AG08395 (cell line): Measurements from ENCODE around the gene RNF166.
A peak's percentile ranks its signal among the peaks of the same experiment; 100 is the strongest.

ENCODE experiments used
- DNase-seq: peaks from one replicate; pipeline ENCODE4 v3.0.0; 2012; ENCODE audit warnings: mixed read lengths, low spot score

The RNF166 gene

DNA sequence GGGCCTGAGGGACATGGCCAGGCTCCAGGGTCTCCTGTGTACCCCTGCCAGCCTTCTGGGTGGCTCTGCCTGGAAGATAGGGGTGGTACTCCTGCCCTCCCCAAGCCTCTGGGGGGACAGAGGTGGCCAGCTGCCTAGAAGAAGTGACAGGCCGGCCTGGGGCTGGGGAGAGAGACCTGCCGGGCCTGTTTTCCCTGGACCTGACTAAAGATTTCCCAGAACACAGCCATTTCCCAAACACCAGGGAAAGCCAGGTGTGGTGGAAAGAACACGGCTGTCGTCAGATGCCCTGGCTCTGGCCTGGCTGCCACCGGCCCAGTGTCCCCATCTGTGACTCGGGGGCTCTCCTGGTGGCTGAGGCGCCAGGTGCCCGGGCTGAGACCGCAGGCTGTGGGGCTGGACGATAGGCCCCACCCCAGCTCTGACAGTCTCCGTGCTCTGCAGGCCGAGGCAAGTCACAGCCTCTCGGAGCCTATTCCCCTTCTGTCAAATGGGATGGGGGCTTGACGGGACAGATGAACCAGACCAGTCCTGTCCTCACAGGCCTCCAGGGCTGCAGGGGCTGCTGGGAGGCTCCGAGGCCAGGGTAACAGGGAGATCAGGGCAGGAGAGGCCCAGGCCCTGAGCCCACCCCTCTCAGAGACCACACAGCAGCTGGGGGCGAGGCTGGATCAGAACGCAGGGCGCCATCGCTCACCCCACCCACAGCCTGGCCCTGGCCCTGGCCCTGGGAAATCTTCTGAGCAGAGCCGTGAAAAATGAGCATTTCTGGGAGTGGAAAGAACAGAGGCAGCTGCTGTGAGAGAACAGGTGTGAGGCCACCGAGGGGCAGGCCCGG lies 33.1 kb upstream of the RNF166 start:
- DNase-seq: no peak

DNA sequence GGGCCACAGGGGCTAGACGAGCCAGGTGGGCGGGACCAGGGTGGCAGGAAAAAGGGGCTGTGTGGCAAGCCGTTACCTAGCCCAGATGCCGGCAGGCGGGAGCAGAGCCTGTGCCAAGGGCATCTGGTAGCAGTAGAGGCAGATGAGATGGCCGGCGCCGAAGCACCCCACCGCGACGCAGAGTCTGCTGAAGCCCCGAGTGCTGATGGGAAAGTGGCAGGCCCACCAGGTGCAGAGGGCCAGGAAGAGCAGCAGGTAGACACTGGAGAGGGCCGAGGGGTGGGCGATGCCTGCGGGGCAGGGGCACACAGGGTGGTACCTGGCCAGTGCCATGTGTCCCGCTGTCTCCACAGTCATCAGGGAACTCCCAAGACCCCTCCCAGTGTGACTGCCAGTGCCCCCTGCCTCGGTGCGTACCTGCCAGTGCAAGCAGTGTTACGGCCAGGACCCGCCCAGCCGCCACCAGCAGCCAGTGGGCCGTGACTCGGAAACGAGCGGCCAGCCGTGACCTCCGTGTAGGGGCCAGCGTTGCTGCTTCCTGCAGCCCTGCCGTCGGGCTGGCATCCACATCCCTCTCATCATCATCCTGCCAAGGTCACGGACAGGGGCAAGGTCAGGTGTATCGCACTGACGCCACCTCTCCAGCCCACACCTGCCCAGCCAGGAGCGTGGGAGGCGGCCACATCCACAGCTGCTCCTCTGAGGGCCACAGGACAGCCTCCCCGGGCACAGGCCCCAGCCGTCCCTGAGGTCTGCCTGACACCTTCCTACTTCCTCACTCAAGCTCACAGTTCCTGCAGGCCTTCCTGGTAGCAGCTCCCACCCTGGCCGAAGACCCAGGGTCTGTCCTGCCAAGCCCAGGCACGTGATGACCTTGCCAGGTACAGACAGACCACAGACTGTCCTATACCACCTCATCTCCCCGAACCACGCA lies 32.2 kb upstream of the RNF166 start:
- DNase-seq: no peak

GRCh38 chr16:88737298-88738150 lies 31.3 kb upstream of the RNF166 start:
- DNase-seq: peak; percentile 75

DNA sequence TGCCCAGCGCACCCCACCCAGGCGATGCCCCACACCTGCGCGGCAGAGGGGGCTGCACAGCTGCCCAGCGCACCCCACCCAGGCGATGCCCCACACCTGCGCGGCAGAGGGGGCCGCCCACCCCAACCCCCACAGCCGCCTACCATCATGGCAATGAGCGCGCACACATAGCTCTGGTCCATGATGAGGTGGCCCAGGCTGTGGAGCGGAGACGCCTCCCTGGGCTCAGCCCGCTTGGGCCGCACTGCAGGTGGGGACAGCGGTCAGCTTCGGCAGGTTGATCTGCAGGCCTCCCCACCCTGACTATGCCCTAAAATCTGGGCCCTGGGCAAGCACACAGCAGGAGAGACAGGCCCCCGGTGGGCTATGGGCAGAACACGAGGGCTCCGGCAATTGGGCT lies 30.3 kb upstream of the RNF166 start:
- DNase-seq: no peak

- DNase-seq: no peak
Measured at GRCh38 chr16:88736088-88736487, 29.9 kb upstream of the RNF166 start.

DNA sequence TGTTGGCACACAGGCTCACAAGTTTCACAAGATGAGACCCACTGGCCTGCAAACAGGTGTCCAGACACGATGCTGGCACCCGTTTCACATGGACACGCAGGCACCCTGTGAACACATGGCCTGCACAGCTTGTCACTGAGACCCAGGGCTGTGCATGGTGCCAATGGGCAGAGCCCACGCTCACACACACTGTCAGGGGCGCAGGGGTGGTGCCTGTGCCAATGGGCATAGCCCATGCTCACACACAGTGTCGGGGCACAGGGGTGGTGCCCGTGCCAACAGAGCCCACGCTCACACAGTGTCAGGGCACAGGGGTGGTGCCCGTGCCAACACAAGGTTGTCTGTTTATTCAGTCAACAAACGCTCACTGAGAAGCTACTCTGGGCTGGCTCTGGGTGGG lies 29.4 kb upstream of the RNF166 start:
- no peak for DNase-seq

- DNase-seq: no peak
Measured at GRCh38 chr16:88735121-88735520, 28.9 kb upstream of the RNF166 start.

DNA sequence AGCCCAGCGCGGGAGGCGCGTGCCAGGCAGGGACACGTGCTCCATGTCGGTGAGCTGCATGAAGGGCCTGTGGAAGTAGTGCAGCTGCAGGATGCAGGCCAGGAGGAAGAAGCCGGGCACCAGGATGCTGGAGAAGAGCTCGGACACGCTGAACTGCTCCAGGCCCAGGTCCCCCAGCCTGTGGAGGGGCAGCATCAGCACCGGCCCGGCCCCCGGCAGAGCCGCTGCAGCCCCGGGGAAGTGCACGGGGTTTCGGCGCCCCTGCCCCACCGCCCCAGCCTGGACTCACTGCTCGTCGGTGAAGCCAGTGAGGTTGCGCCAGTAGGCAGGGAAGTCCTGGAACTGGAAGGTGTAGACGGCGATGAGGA lies 28.1 kb upstream of the RNF166 start:
- no peak for DNase-seq

DNA sequence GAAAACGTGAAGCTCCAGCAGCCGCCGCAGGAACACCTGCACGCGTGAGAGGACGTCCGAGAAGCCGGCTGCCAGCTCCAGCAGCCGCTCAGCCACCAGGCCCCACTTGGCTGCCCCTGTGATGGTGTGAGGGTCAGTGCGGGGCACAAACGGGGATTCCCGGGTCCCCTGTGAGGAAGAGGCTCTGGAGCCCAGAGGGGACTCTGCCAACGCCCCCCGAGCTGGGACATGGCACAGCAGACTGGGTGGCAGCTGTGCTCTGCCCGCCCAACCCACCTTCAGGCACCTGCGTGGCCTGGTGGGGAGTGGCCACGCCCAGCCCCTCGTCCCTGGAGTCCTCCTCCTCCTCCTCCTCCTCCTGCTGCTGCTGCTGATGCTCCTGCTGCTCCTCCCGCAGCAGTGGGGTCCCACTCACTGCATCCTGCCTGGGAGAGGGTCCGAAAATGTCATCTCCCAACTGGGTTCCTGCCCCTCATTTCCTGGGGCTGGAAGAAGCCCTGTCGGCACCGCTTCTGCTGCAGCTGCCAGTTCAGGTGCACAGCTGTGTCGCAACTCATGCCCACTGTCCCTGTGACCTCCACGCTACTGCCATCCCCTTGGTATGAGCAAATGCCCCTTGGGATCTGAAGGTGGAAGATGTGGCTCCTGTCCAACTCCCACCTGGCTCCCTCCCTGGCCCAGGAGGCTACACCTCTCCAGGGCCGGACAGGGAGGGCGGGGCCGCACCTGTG lies 27.6 kb upstream of the RNF166 start:
- no peak for DNase-seq

GRCh38 chr16:88732961-88733294 lies 26.7 kb upstream of the RNF166 start:
- DNase-seq: no peak

- no peak for DNase-seq
Measured at GRCh38 chr16:88732172-88732960, 26.2 kb upstream of the RNF166 start.

DNA sequence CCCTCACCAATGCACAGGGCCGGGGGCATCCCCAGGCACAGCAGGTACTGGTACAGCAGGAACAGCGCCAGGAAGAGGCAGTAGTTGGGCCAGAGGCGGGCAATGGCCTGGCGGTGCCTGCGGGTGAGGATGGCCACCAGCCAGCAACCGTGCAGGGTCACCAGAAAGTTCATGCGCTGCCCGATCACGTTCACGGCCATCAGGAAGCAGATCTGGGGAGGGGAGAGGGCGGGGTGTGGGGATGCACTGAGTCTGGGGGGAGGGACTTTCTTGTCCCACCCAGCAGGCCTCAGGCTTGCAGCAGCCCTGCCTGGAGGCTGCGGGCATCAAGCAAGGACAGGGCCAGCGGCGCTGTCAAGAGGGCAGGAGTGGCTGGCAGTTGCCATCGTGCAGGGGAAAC lies 25.5 kb upstream of the RNF166 start:
- DNase-seq: peak; percentile 29

DNA sequence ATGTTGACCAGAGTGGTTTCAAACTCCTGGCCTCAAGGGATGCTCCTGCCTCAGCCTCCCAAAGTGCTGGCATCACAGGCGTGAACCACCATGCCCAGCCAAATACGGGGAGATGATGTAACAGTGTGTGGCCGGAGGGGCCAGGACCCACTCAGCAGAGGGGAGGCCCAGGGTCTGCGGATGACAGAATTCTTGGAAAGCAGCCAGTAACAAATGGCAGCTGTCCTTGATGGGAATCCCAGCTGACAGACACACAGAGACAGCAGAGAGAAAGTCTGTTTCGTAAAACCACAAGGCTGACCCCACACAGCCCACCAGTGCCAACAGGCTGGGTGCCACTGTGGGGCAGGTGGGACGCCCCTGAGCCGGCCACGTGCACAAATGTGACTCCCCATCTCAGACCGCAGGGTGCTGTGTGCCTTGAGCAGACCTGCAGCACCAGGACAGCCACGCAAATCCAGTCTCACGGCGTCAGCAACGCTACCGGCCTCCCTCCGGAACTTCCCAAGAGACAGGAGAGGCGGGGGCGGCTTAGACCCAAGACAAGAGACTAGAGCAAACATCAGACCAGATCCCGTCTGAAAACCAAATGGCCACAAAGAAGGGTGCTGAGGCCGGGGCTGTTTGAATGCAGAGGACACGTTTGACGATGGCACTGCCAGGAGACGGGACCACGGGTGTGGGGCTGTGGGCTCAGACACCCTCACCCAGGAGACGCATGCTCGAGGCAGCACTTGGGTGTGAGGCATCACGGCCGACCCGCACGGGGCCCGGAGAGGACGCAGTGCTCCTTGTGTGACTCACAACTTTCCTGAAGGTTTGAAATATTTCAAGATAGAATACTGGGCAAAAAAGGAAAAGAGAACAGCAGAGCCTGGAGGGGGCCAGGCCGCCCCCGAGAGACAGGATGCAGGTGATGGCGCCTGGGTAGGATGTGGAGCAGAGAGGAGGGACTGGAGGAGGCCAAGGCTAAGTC lies 24.7 kb upstream of the RNF166 start:
- DNase-seq: no peak

DNA sequence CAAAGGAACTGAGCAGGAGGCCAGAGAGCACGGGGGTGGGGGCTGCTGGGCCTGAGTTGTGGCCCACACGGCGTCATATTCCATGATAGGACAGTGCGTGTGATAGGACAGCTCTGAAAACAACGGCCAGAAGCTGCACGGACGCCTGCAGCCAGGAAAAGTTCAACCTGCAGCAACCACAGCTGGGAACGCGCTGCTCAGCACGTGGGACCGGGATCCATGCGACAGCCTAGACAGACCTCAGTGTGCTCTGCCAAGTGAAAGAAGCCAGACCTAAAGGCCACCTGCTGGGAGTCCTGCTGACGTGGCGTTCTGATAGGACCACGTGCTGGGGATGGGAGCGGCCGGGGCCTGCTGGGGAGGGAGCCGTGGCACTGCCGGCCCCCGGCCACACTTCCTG lies 21.7 kb upstream of the RNF166 start:
- no peak for DNase-seq

- DNase-seq: no peak
Measured at GRCh38 chr16:88726981-88727380, 20.8 kb upstream of the RNF166 start.

DNA sequence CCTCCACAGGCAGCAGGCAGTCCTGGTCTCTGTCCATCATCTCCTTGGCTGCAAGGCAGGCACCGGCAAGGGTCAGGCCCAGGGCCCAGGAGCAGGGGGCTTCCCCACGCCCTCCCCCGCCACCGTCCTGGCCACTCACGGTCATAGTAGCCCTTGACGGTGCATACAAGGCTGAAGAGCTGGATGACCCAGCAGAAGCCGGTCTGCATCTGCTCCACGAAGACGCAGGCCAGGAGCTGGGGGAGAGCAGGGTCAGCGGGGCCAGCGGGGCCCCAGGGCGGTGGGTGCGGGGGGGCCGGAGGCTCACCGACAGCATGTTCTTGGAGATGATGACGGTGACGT lies 20.2 kb upstream of the RNF166 start:
- DNase-seq: no peak

DNA sequence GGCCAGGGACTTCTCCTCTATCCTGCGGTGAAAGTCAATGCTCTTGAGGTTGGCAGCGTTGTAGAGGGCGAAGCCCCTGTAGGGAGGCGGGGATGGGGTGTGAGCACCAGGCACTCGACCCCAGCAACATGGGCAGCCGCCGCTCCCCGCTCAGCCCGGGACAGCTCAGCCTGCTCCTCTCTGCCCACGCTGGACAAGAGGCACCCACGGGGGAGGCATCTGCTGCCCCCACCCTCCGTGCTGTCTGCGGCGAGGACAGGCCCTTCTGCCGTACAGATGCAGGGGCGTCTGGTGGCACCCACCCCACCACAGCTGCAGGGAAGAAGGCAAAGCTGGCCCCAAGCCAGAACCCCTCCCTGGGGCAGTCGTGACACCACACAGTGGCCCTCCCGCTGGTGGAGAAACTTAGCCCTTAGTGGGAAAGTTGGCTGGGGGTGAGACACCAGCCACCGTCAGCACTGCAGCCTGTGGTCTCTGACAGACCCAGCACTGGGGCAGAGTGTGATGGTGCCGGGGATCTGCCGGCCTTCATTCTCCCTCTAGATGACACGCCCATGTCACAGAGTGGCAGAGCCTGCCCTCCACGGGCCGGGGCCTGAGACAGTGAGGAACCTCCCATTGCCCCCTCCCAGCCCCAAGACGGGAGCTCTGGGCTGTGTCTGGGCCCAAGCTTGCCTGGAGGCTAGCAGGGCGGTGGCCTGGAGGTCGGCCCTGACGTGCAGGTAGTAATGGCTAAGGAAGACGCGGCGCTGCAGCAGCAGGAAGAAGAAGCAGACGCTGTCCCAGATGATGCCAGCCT lies 19.6 kb upstream of the RNF166 start:
- no peak for DNase-seq

DNA sequence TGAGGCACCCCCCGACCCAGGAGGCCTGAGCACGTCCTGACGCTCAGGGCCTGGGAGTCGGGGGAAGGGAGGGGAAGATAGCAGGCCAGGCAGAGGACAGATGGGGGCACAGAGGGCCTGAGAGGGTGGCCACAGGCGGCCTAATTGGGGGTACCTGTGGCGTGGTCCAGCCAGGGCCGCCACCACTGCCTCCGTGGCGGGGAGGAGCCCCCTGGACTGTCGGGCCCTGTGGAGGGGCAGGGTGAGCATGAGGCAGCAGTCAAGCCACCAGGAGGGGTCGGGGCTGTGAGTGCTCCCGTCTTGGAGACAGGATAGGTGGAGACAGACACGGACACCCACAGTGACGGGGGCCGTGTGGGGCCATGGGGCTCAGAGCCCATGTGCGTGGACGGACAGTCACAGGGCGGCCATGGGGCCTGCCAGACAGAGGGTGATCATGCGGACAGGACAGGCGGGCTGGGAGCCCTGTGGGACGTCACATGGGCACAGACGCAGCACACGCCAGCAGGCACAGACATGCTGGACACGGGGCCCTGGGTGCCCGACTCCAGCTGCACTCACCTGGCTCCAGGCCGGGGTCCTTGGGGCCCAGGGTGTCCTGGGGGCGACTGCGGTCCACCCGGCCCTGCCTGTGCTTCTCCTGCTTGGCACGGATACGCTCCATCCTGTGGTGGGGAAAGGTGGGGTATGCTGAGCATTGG lies 18.8 kb upstream of the RNF166 start:
- DNase-seq: no peak
